OCI-LY7 (cell line): ENCODE measurements around the gene APPL1. TPM values are rescaled to one million over a fixed set of nuclear protein-coding genes. Genes with fewer than 3 reads are reported as not detected.

ENCODE experiments used
- BruUV-seq: library from RNA; stranded (reverse); fragments of 400-500 nt; replicated peaks from 2 replicates; lab custom pipeline; 2021; lab: Mats Ljungman, UMichigan
- CTCF ChIA-PET: fragments of 300-600 bp; sonication (Branson Sonifier 250); formaldehyde crosslinking; loops from one replicate; lab custom pipeline; 2022; ENCODE audit warnings: antibody characterized with exemption; ENCODE audit not compliant: unreplicated experiment; lab: Charles Lee
- POLR2A ChIA-PET: fragments of 300-600 bp; sonication (Branson Sonifier 250); formaldehyde crosslinking; loops from one replicate; lab custom pipeline; 2022; ENCODE audit warnings: antibody characterized with exemption; lab: Charles Lee
- DNase-seq: peaks from one replicate; pipeline ENCODE4 v3.0.0-alpha.2; 2015; ENCODE audit warnings: low spot score
- H2AFZ ChIP-seq: fragments of 200-600 bp; sonication (generic), shearing (Covaris generic); 2 replicates; pipeline ENCODE4 v1.6.1; 2014; ENCODE audit warnings: mild to moderate bottlenecking, antibody characterized with exemption, low read length, moderate library complexity
- H3K27ac ChIP-seq: fragments of 200-600 bp; sonication (generic); 2 replicates; pipeline ENCODE4 v1.5.1; 2014; ENCODE audit warnings: mixed run types, low read depth, mild to moderate bottlenecking, moderate library complexity, low read length, inconsistent platforms; ENCODE audit not compliant: poor library complexity, severe bottlenecking
- H3K36me3 ChIP-seq: fragments of 200-600 bp; sonication (generic); 2 replicates; pipeline ENCODE4 v1.6.1; 2014; ENCODE audit warnings: mild to moderate bottlenecking, antibody characterized with exemption, low read length, moderate library complexity, mixed read lengths; ENCODE audit not compliant: insufficient read depth
- H3K4me1 ChIP-seq: fragments of 200-600 bp; sonication (generic); 2 replicates; pipeline ENCODE4 v1.5.1; 2014; ENCODE audit warnings: mild to moderate bottlenecking, low read length; ENCODE audit not compliant: insufficient read depth, poor library complexity, severe bottlenecking
- H3K4me2 ChIP-seq: fragments of 200-600 bp; sonication (generic); 2 replicates; pipeline ENCODE4 v1.6.1; 2014; ENCODE audit warnings: mild to moderate bottlenecking, low read length
- H3K4me3 ChIP-seq: fragments of 200-600 bp; sonication (generic); 2 replicates; pipeline ENCODE4 v1.5.1; 2014; ENCODE audit warnings: mild to moderate bottlenecking, low read depth, low read length; ENCODE audit not compliant: poor library complexity, severe bottlenecking
- H3K79me2 ChIP-seq: fragments of 200-600 bp; sonication (generic); 2 replicates; pipeline ENCODE4 v1.6.1; 2016; ENCODE audit warnings: low read depth, mild to moderate bottlenecking, low read length, moderate library complexity, mixed read lengths; ENCODE audit not compliant: insufficient read depth
- H3K9me2 ChIP-seq: fragments of 200-600 bp; sonication (generic); 2 replicates; pipeline ENCODE4 v1.6.1; 2016; ENCODE audit warnings: mild to moderate bottlenecking, low read length, mixed read lengths; ENCODE audit not compliant: insufficient read depth
- H3K9me3 ChIP-seq: fragments of 200-600 bp; sonication (generic); 2 replicates; pipeline ENCODE4 v1.6.1; 2014; ENCODE audit warnings: mild to moderate bottlenecking, mixed run types, low read length, mixed read lengths
- H4K20me1 ChIP-seq: fragments of 200-600 bp; sonication (generic); 2 replicates; pipeline ENCODE4 v1.6.1; 2014; ENCODE audit warnings: mild to moderate bottlenecking, antibody characterized with exemption, low read length, moderate library complexity, mixed read lengths; ENCODE audit not compliant: insufficient read depth
- EZH2phosphoT487 ChIP-seq: fragments of 200-600 bp; sonication (generic); IDR thresholded peaks from 2 replicates; pipeline ENCODE4 v1.6.1; 2018; ENCODE audit warnings: low read depth, borderline replicate concordance, mild to moderate bottlenecking, mixed run types, antibody characterized with exemption, low read length, moderate library complexity, mixed read lengths
- intact Hi-C: fragments of 100-400 bp; cut with micrococcal nuclease; formaldehyde crosslinking; loops from one replicate; pipeline ENCODE4 v1.10.0; 2022; ENCODE audit not compliant: unreplicated experiment
- total RNA-seq, 2 experiments: library from RNA; depleted of rRNA in 1 of 2; stranded (reverse); fragments of >200 nt in 1 of 2; shearing (Covaris generic) in 1 of 2; gene quantifications; 2 replicates each; pipeline ENCODE4 v1.2.3, GENCODE V29; 2014 to 2022
- TF ChIP-seq, protein P1 (sequence below): fragments of 200-600 bp; sonication (generic); conservative IDR thresholded peaks from 2 replicates; pipeline ENCODE4 v1.5.1; 2014; ENCODE audit warnings: mild to moderate bottlenecking, antibody characterized with exemption, low read length, moderate library complexity, mixed read lengths

Gene APPL1
- total RNA-seq, 2 experiments from 2014 or later = 45.9 to 54.5 TPM

DNA sequence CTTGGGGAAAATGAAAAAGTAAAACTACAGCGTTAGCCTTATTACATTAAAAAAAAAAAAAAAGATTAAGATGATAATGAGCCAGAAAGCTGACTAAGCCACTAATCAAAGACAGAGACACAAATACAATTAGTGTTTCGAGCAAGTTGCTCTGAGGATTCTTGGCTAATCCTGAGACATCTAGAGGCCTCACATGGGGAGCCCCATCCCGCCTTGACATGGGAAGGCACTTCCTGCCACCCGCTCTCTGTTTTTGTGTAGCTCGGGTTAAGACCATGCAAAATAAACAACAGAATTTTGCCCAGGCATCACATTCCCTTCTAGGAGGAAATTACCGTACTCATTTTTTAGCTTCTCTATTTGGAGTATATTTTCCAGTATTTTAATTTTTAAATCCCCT lies 43.0 kb upstream of the APPL1 start:
- H3K4me2 ChIP-seq = peak overlapping the region; percentile 58
- H3K36me3 ChIP-seq = no peaks in the 10 kb centered on the region
- ChIA-PET POLR2A (interaction anchor here (0.6 to 2.3 kb wide), 10 partner anchors 12 to 395 kb away, joined by 3 to 13 read pairs (median 3); no protein-coding TSS in a partner anchor), CTCF (interaction anchor here (1.2 kb wide), 1 partner anchor 206 kb away, joined by 3 read pairs; no protein-coding TSS in a partner anchor)
- H3K4me3 ChIP-seq = peak overlapping the region; percentile 30
- H3K27ac ChIP-seq = no peak overlapping the region
- intact Hi-C loops = no loop called here
- H3K4me1 ChIP-seq = peaks cover 30% of the 10 kb centered on the region
- BruUV-seq = no TSS peak
- DNase-seq = no peak
- peak overlapping the region; percentile 79 for H2AFZ ChIP-seq
- H4K20me1 ChIP-seq = no peaks in the 10 kb centered on the region
- no peaks in the 10 kb centered on the region for H3K79me2 ChIP-seq
- no peak for TF ChIP-seq EZH2phosphoT487
- TF ChIP-seq, protein P1, sequence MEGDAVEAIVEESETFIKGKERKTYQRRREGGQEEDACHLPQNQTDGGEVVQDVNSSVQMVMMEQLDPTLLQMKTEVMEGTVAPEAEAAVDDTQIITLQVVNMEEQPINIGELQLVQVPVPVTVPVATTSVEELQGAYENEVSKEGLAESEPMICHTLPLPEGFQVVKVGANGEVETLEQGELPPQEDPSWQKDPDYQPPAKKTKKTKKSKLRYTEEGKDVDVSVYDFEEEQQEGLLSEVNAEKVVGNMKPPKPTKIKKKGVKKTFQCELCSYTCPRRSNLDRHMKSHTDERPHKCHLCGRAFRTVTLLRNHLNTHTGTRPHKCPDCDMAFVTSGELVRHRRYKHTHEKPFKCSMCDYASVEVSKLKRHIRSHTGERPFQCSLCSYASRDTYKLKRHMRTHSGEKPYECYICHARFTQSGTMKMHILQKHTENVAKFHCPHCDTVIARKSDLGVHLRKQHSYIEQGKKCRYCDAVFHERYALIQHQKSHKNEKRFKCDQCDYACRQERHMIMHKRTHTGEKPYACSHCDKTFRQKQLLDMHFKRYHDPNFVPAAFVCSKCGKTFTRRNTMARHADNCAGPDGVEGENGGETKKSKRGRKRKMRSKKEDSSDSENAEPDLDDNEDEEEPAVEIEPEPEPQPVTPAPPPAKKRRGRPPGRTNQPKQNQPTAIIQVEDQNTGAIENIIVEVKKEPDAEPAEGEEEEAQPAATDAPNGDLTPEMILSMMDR = no peak
- H3K9me2 ChIP-seq = no peaks in the 10 kb centered on the region
- no peaks in the 10 kb centered on the region for H3K9me3 ChIP-seq

DNA sequence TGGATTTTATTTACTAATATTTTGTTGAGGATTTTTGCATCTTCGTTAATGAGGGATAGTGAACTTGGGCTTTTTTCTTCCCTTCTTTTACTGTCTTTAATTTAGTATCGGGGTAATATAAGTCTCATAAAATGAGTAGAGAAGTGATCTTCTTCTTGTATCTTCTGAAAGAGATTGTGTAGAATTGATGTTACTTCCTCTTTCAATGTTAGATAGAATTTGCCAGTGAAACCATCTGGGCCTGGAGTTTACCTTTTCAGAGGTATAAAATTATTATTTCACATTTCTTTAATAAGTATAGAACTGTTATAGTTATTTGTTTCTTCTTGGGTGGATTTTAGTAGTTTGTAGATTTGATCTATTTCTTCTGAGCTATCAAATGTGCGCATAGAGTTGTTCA lies 35.5 kb upstream of the APPL1 start:
- ChIA-PET CTCF (no interaction called here), POLR2A (no interaction called here)
- TF ChIP-seq EZH2phosphoT487 = no peak
- TF ChIP-seq, protein P1 = no peak
- Histone ChIP-seq H3K4me1 (peaks cover 16% of the 10 kb centered on the region), H3K4me3 (no peak overlapping the region), H3K4me2 (peak overlapping the region; percentile 15; the same call in 1 of the 2 replicates), H2AFZ (no peak overlapping the region), H3K9me3 (no peaks in the 10 kb centered on the region), H3K36me3 (no peaks in the 10 kb centered on the region), H3K27ac (no peak overlapping the region), H3K9me2 (no peaks in the 10 kb centered on the region), H3K79me2 (no peaks in the 10 kb centered on the region), H4K20me1 (no peaks in the 10 kb centered on the region)
- intact Hi-C loops = no loop called here
- no TSS peak for BruUV-seq
- DNase-seq = no peak

DNA sequence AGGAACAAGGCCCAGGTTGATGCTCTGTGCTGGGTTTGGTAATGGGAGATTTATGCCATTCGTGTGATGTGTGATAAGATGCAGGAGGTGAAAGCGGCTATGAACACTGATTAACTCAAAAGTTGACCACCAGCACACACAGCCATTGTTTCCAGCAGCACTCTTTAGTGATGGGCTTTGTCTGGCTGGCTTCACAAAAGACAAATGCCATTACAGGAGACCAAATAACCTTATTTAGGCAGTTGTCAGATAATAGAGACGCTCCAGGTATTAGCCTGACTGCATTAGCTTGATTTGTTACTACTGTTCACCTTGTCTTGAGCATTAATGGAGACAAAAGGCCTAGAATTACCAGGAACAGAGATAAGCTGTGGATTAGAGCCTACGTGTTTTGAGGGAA lies 32.9 kb upstream of the APPL1 start:
- no TSS peak for BruUV-seq
- Histone ChIP-seq H4K20me1 (no peaks in the 10 kb centered on the region), H3K4me3 (no peak overlapping the region), H3K9me2 (no peaks in the 10 kb centered on the region), H2AFZ (no peak overlapping the region), H3K4me2 (no peak overlapping the region), H3K9me3 (no peaks in the 10 kb centered on the region), H3K4me1 (peaks cover 17% of the 10 kb centered on the region), H3K79me2 (no peaks in the 10 kb centered on the region), H3K36me3 (no peaks in the 10 kb centered on the region), H3K27ac (no peak overlapping the region)
- ChIA-PET CTCF (no interaction called here), POLR2A (interaction anchor here (0.7 to 3.1 kb wide), 2 partner anchors 11 to 1002 kb away, joined by 4 to 13 read pairs; no protein-coding TSS in a partner anchor)
- DNase-seq = no peak
- intact Hi-C loops = no loop called here
- TF ChIP-seq, protein P1 = no peak
- TF ChIP-seq EZH2phosphoT487 = no peak
